Left lung (tissue), 10 donors: ENCODE measurements around the gene LRPAP1. TPM values are rescaled to one million over a fixed set of nuclear protein-coding genes. Genes with fewer than 3 reads are reported as not detected.

ENCODE experiments used
- ATAC-seq: fragments of 200-7000 bp; cut with Tn5 transposase; one replicate; pipeline ENCODE4 v1.9.1; 2020; ENCODE audit warnings: moderate library complexity
- DNase-seq, 4 donors: peaks; one replicate each; pipeline ENCODE4 v3.0.0-alpha.2; 2013 to 2020
- H3K27ac ChIP-seq, 2 donors: fragments of 200-600 bp; sonication (generic) in 1 of 2; one replicate each; pipeline versions ENCODE4 v1.5.0 to v1.8.0; 2020 to 2021
- H3K27me3 ChIP-seq, 2 donors: fragments of 200-600 bp; sonication (generic) in 1 of 2; one replicate each; pipeline versions ENCODE4 v1.5.0 to v1.8.0; 2020 to 2021
- H3K36me3 ChIP-seq, 2 donors: fragments of 200-600 bp; sonication (generic) in 1 of 2; one replicate each; pipeline versions ENCODE4 v1.5.0 to v1.8.0; 2020 to 2021
- H3K4me1 ChIP-seq, 2 donors: fragments of 200-600 bp; one replicate each; pipeline ENCODE4 v1.8.0; 2021
- H3K4me3 ChIP-seq, 2 donors: fragments of 200-600 bp; sonication (generic) in 1 of 2; one replicate each; pipeline versions ENCODE4 v1.5.0 to v1.8.0; 2020 to 2021; ENCODE audit warnings: mild to moderate bottlenecking in 1 of 2
- H3K9me3 ChIP-seq, 2 donors: fragments of 200-600 bp; sonication (generic) in 1 of 2; one replicate each; pipeline versions ENCODE4 v1.5.0 to v1.8.0; 2020 to 2021
- CTCF ChIP-seq, 2 donors: fragments of 200-600 bp; sonication (generic) in 1 of 2; IDR thresholded peaks; one replicate each; pipeline versions ENCODE4 v1.5.0 to v1.8.0; 2021; ENCODE audit warnings: antibody characterized with exemption in 2 of 2
- intact Hi-C, 2 donors: fragments of 100-400 bp; cut with DNase I; formaldehyde crosslinking; loops; one replicate each; pipeline versions ENCODE4 v1.11.2 to v1.14.2; 2022
- polyA plus RNA-seq, 6 donors: library from polyadenylated mRNA; unstranded; fragments of 120-200 nt; gene quantifications; one replicate each; pipeline ENCODE4 v1.2.1, GENCODE V29; 2013; ENCODE audit not compliant: insufficient read length in 6 of 6
- total RNA-seq, 2 donors: library from RNA; stranded (reverse); fragmentation: NEBNext Ultra II Directional; extraction: Animal tissue kit (Norgen Biotek cat#: 25700); gene quantifications; one replicate each; pipeline ENCODE4 v1.2.1, GENCODE V29; 2021
- donor health status: DM: no; HTN: yes; CAD: no.
- donor health status: DM: no; HTN: no; CAD: no.

The LRPAP1 gene
- total and polyA plus RNA-seq, 8 donors = 95.9 to 218 (median 112) TPM

- H3K27ac ChIP-seq = no peak overlapping the region
- H3K4me3 ChIP-seq = no peak overlapping the region
- peaks cover 0 to 68% of the 10 kb centered on the region in 2 donors for H3K36me3 ChIP-seq
- DNase-seq = no peak
- no peak for TF ChIP-seq CTCF (IDR thresholded peaks at IDR 0.05)
- peaks cover 0 to 6% of the 10 kb centered on the region in 2 donors for H3K27me3 ChIP-seq
- intact Hi-C loops = no loop called here
- H3K9me3 ChIP-seq = no peaks in the 10 kb centered on the region
- H3K4me1 ChIP-seq = peaks cover 0 to 7% of the 10 kb centered on the region in 2 donors
- ATAC-seq = no peak
Observed at GRCh38 chr4:3501126-3501824, 30.9 kb downstream of the LRPAP1 start.

GRCh38 chr4:3500634-3501101 lies 31.6 kb downstream of the LRPAP1 start:
- Histone ChIP-seq H3K4me1 (peaks cover 0 to 7% of the 10 kb centered on the region in 2 donors), H3K4me3 (no peak overlapping the region), H3K27ac (no peak overlapping the region), H3K27me3 (peaks cover 0 to 12% of the 10 kb centered on the region in 2 donors), H3K36me3 (peaks cover 0 to 62% of the 10 kb centered on the region in 2 donors), H3K9me3 (no peaks in the 10 kb centered on the region)
- DNase-seq (no peak), ATAC-seq (no peak)
- intact Hi-C loops = no loop called here
- TF ChIP-seq CTCF (IDR thresholded peaks at IDR 0.05) = no peak

- H3K4me1 ChIP-seq = peaks cover 0 to 7% of the 10 kb centered on the region in 2 donors
- peaks cover 0 to 56% of the 10 kb centered on the region in 2 donors for H3K36me3 ChIP-seq
- no peak overlapping the region for H3K27ac ChIP-seq
- no peak for ATAC-seq
- H3K9me3 ChIP-seq = no peaks in the 10 kb centered on the region
- no peak overlapping the region for H3K4me3 ChIP-seq
- no peak for TF ChIP-seq CTCF (IDR thresholded peaks at IDR 0.05)
- DNase-seq = no peak
- peaks cover 0 to 17% of the 10 kb centered on the region in 2 donors for H3K27me3 ChIP-seq
- intact Hi-C loops = no loop called here
Observed at GRCh38 chr4:3500111-3500510, 32.1 kb downstream of the LRPAP1 start.

- H3K4me1 ChIP-seq = peaks cover 0 to 7% of the 10 kb centered on the region in 2 donors
- H3K36me3 ChIP-seq = peaks cover 0 to 52% of the 10 kb centered on the region in 2 donors
- DNase-seq (no peak), ATAC-seq (no peak)
- H3K9me3 ChIP-seq = no peaks in the 10 kb centered on the region
- H3K4me3 ChIP-seq = no peak overlapping the region
- intact Hi-C loops = no loop called here
- TF ChIP-seq CTCF (IDR thresholded peaks at IDR 0.05) = no peak
- H3K27me3 ChIP-seq = peaks cover 0 to 21% of the 10 kb centered on the region in 2 donors
- no peak overlapping the region for H3K27ac ChIP-seq
Observed at GRCh38 chr4:3499710-3500109, 32.5 kb downstream of the LRPAP1 start.

GRCh38 chr4:3498901-3499510 lies 33.2 kb downstream of the LRPAP1 start:
- H3K9me3 ChIP-seq = no peaks in the 10 kb centered on the region
- ATAC-seq = no peak
- TF ChIP-seq CTCF (IDR thresholded peaks at IDR 0.05) = no peak
- H3K27me3 ChIP-seq = peaks cover 0 to 29% of the 10 kb centered on the region in 2 donors
- intact Hi-C loops = no loop called here
- no peak for DNase-seq
- H3K4me1 ChIP-seq = peaks cover 0 to 7% of the 10 kb centered on the region in 2 donors
- peaks cover 0 to 45% of the 10 kb centered on the region in 2 donors for H3K36me3 ChIP-seq
- H3K4me3 ChIP-seq = no peak overlapping the region
- no peak overlapping the region for H3K27ac ChIP-seq
